Neural cell (in vitro differentiated cells): ENCODE measurements around the gene SNX24. TPM values are rescaled to one million over a fixed set of nuclear protein-coding genes. Genes with fewer than 3 reads are reported as not detected.

Source experiments
- H2AFZ ChIP-seq: fragments of 200-600, 300-800 bp; sonication (generic), shearing (Covaris generic); 2 replicates; pipeline ENCODE4 v1.6.0; 2014; ENCODE audit warnings: low read depth, mild to moderate bottlenecking, antibody characterized with exemption, low read length, moderate library complexity
- H3F3A ChIP-seq: fragments of 200-600 bp; shearing (Covaris generic); 2 replicates; pipeline ENCODE4 v1.6.1; 2016; ENCODE audit warnings: mild to moderate bottlenecking, moderate library complexity, mixed read lengths, antibody characterized with exemption, low read length; ENCODE audit not compliant: insufficient read depth, poor library complexity, severe bottlenecking
- H3K27ac ChIP-seq: fragments of 200-600, 300-800 bp; sonication (generic), shearing (Covaris generic); 2 replicates; pipeline ENCODE4 v1.5.1; 2014; ENCODE audit warnings: mild to moderate bottlenecking, low read length, moderate library complexity
- H3K27me3 ChIP-seq: fragments of 300-800, 200-600 bp; sonication (generic), shearing (Covaris generic); 2 replicates; pipeline ENCODE4 v1.6.0; 2014; ENCODE audit warnings: mild to moderate bottlenecking, low read depth, low read length, moderate library complexity; ENCODE audit not compliant: insufficient read depth
- H3K36me3 ChIP-seq: fragments of 300-800, 200-600 bp; sonication (generic), shearing (Covaris generic); 2 replicates; pipeline ENCODE4 v1.5.1; 2014; ENCODE audit warnings: mild to moderate bottlenecking, antibody characterized with exemption, low read length, moderate library complexity; ENCODE audit not compliant: insufficient read depth
- H3K4me2 ChIP-seq: fragments of 300-800, 200-600 bp; sonication (generic), shearing (Covaris generic); 2 replicates; pipeline ENCODE4 v1.6.0; 2014; ENCODE audit warnings: mild to moderate bottlenecking, low read length
- H3K4me3 ChIP-seq: fragments of 300-800, 200-600 bp; sonication (generic), shearing (Covaris generic); 2 replicates; pipeline ENCODE4 v1.5.1; 2014; ENCODE audit warnings: mild to moderate bottlenecking, low read length, moderate library complexity
- H3K79me2 ChIP-seq: fragments of 200-600 bp; shearing (Covaris generic); replicated peaks from 2 replicates; pipeline ENCODE4 v1.6.0; 2014; ENCODE audit warnings: mild to moderate bottlenecking, low read length, moderate library complexity; ENCODE audit not compliant: insufficient read depth
- H3K9ac ChIP-seq: fragments of 300-800, 200-600 bp; sonication (generic), shearing (Covaris generic); 2 replicates; pipeline ENCODE4 v1.6.1; 2016; ENCODE audit warnings: mild to moderate bottlenecking, low read length, mixed read lengths
- H3K9me2 ChIP-seq: fragments of 200-600 bp; shearing (Covaris generic); 2 replicates; pipeline ENCODE4 v1.6.1; 2016; ENCODE audit warnings: mild to moderate bottlenecking, low read length, mixed read lengths; ENCODE audit not compliant: insufficient read depth
- H3K9me3 ChIP-seq: fragments of 200-600, 300-800 bp; sonication (generic), shearing (Covaris generic); 2 replicates; pipeline ENCODE4 v1.6.1; 2016; ENCODE audit warnings: mild to moderate bottlenecking, mixed run types, low read length, moderate library complexity, mixed read lengths
- H4K20me1 ChIP-seq: fragments of 200-600 bp; shearing (Covaris generic); 2 replicates; pipeline ENCODE4 v1.6.1; 2016; ENCODE audit warnings: mild to moderate bottlenecking, mixed run types; ENCODE audit not compliant: insufficient read depth
- EP300 ChIP-seq: fragments of 450-650 bp; conservative IDR thresholded peaks from 2 replicates; pipeline ENCODE4 v1.6.1; 2014; ENCODE audit warnings: antibody characterized with exemption, mild to moderate bottlenecking, moderate library complexity; ENCODE audit not compliant: poor library complexity, severe bottlenecking
- EZH2 ChIP-seq: fragments of 200-600, 300-800 bp; shearing (Covaris generic), sonication (generic); IDR thresholded peaks from 2 replicates; pipeline ENCODE4 v1.6.1; 2014; ENCODE audit warnings: antibody characterized with exemption, low read length, borderline replicate concordance, mild to moderate bottlenecking; ENCODE audit not compliant: insufficient read depth, poor library complexity, severe bottlenecking
- MXI1 ChIP-seq: fragments of 450-650 bp; conservative IDR thresholded peaks from 2 replicates; pipeline ENCODE4 v1.6.1; 2014; ENCODE audit warnings: antibody characterized with exemption, mild to moderate bottlenecking; ENCODE audit not compliant: poor library complexity, severe bottlenecking
- POLR2AphosphoS5 ChIP-seq: IDR thresholded peaks from 2 replicates; pipeline ENCODE4 v1.6.1; 2012
- RAD21 ChIP-seq: fragments of 450-650 bp; conservative IDR thresholded peaks from 2 replicates; pipeline ENCODE4 v1.6.1; 2014; ENCODE audit warnings: antibody characterized with exemption, mild to moderate bottlenecking, moderate library complexity
- SMC3 ChIP-seq: fragments of 450-650 bp; conservative IDR thresholded peaks from 2 replicates; pipeline ENCODE4 v1.6.1; 2014; ENCODE audit warnings: antibody characterized with exemption, mild to moderate bottlenecking, moderate library complexity; ENCODE audit not compliant: poor library complexity
- TAF1 ChIP-seq: IDR thresholded peaks from 2 replicates; pipeline ENCODE4 v1.6.1; 2012; ENCODE audit warnings: low read depth
- polyA plus RNA-seq: library from polyadenylated mRNA; depleted of rRNA; stranded (reverse); fragments of >200 nt; gene quantifications from 2 replicates; pipeline ENCODE4 v1.2.3, GENCODE V29; 2014
- TF ChIP-seq, protein P1 (sequence below): IDR thresholded peaks from 2 replicates; pipeline ENCODE4 v1.6.1; 2012; ENCODE audit warnings: borderline replicate concordance
- TF ChIP-seq, protein P2 (sequence below): fragments of 450-650 bp; IDR thresholded peaks from 2 replicates; pipeline ENCODE4 v1.5.1; 2014; ENCODE audit warnings: antibody characterized with exemption, mild to moderate bottlenecking, moderate library complexity; ENCODE audit not compliant: poor library complexity, severe bottlenecking

Gene SNX24
- polyA plus RNA-seq, 1 donor from 2014 or later = 12.8 TPM

DNA sequence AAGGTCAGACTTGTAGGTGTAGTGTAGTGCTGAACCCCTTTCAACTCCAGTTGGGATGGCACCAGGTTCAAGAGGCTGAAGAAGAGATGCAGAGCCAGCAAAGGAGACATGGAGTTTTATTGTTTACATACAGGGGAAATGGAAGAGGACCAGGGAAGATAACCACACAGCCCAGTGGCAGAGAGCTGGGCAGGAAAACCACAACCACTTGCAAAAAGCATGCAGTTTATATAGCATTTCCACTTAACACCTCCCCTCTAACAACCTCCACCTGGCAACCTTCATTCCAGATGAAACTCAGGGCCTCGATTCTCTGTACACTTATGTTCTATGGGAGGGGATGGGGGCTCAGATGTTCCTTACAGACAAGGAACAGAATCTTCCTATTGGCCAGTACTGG lies 56.9 kb downstream of the SNX24 start:
- H3K9me2 ChIP-seq = no peaks in the 10 kb centered on the region
- H3K36me3 ChIP-seq = no peaks in the 10 kb centered on the region
- no peak for TF ChIP-seq TAF1

DNA sequence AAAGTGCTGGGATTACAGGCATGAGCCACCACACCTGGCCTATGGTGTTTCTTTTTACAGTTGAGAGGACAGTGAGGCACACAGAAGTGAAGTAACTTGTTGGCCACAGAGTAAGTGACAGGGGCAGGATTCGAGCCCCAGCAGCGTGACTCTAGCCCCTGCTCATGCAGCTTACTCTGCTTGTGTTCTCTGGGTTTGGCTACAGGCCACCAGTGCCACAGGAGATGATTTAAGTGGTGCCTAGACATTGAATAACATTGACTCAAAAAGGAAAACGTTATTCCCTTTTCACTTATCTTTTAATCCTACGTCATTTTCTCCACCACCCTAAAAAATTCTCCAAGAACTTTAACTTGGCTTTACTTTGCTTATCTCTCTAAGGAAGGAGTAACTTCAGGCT lies 61.4 kb downstream of the SNX24 start:
- H3K9me3 ChIP-seq = no peaks in the 10 kb centered on the region
- H3K27ac ChIP-seq = no peak overlapping the region
- no peaks in the 10 kb centered on the region for H3K79me2 ChIP-seq
- H3K4me2 ChIP-seq = no peak overlapping the region
- H4K20me1 ChIP-seq = no peaks in the 10 kb centered on the region
- no peaks in the 10 kb centered on the region for H3K27me3 ChIP-seq
- no peak overlapping the region for H3K4me3 ChIP-seq
- TF ChIP-seq EP300 (no peak), MXI1 (no peak), EZH2 (no peak), TAF1 (no peak), SMC3 (no peak), POLR2AphosphoS5 (no peak), RAD21 (no peak)
- TF ChIP-seq, protein P1, sequence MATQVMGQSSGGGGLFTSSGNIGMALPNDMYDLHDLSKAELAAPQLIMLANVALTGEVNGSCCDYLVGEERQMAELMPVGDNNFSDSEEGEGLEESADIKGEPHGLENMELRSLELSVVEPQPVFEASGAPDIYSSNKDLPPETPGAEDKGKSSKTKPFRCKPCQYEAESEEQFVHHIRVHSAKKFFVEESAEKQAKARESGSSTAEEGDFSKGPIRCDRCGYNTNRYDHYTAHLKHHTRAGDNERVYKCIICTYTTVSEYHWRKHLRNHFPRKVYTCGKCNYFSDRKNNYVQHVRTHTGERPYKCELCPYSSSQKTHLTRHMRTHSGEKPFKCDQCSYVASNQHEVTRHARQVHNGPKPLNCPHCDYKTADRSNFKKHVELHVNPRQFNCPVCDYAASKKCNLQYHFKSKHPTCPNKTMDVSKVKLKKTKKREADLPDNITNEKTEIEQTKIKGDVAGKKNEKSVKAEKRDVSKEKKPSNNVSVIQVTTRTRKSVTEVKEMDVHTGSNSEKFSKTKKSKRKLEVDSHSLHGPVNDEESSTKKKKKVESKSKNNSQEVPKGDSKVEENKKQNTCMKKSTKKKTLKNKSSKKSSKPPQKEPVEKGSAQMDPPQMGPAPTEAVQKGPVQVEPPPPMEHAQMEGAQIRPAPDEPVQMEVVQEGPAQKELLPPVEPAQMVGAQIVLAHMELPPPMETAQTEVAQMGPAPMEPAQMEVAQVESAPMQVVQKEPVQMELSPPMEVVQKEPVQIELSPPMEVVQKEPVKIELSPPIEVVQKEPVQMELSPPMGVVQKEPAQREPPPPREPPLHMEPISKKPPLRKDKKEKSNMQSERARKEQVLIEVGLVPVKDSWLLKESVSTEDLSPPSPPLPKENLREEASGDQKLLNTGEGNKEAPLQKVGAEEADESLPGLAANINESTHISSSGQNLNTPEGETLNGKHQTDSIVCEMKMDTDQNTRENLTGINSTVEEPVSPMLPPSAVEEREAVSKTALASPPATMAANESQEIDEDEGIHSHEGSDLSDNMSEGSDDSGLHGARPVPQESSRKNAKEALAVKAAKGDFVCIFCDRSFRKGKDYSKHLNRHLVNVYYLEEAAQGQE = no peak
- TF ChIP-seq, protein P2, sequence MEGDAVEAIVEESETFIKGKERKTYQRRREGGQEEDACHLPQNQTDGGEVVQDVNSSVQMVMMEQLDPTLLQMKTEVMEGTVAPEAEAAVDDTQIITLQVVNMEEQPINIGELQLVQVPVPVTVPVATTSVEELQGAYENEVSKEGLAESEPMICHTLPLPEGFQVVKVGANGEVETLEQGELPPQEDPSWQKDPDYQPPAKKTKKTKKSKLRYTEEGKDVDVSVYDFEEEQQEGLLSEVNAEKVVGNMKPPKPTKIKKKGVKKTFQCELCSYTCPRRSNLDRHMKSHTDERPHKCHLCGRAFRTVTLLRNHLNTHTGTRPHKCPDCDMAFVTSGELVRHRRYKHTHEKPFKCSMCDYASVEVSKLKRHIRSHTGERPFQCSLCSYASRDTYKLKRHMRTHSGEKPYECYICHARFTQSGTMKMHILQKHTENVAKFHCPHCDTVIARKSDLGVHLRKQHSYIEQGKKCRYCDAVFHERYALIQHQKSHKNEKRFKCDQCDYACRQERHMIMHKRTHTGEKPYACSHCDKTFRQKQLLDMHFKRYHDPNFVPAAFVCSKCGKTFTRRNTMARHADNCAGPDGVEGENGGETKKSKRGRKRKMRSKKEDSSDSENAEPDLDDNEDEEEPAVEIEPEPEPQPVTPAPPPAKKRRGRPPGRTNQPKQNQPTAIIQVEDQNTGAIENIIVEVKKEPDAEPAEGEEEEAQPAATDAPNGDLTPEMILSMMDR = no peak
- peaks cover 9% of the 10 kb centered on the region for H3F3A ChIP-seq
- no peak overlapping the region for H3K9ac ChIP-seq
- no peak overlapping the region for H2AFZ ChIP-seq
- no peaks in the 10 kb centered on the region for H3K36me3 ChIP-seq
- no peaks in the 10 kb centered on the region for H3K9me2 ChIP-seq

More for the DNA sequence above, 56.9 kb downstream of the SNX24 start:
- Histone ChIP-seq H2AFZ (no peak overlapping the region), H3K79me2 (no peaks in the 10 kb centered on the region), H3F3A (no peaks in the 10 kb centered on the region), H4K20me1 (no peaks in the 10 kb centered on the region), H3K27ac (no peak overlapping the region), H3K4me2 (no peak overlapping the region), H3K9me3 (no peaks in the 10 kb centered on the region), H3K4me3 (no peak overlapping the region), H3K9ac (no peak overlapping the region), H3K27me3 (no peaks in the 10 kb centered on the region)

DNA sequence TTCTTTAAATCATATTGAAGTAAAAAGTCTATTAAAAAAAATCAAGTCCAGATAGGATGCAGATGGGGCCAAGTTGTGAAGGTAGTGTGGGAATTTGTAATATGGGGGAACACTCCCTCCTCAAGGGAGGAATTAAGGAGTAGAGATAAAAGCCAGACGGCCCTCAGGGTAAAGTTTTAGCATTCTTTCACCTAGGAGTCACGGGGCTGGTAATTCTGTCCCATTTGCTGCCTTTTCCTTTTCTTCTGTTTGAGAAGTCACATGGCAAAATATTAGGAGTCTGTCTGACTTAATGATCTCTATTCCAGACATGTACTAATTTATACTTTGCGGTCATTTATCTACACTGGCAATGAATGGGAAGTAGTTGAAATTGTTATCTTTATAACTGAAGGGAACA lies 61.9 kb downstream of the SNX24 start:
- Histone ChIP-seq H2AFZ (no peak overlapping the region), H3K9me3 (no peaks in the 10 kb centered on the region), H3K4me3 (no peak overlapping the region), H3F3A (peaks cover 9% of the 10 kb centered on the region), H3K9ac (no peak overlapping the region), H3K9me2 (no peaks in the 10 kb centered on the region), H4K20me1 (no peaks in the 10 kb centered on the region), H3K27me3 (no peaks in the 10 kb centered on the region), H3K79me2 (no peaks in the 10 kb centered on the region), H3K4me2 (no peak overlapping the region), H3K36me3 (no peaks in the 10 kb centered on the region), H3K27ac (no peak overlapping the region)
- no peak for TF ChIP-seq RAD21
- TF ChIP-seq SMC3 = no peak
- TF ChIP-seq, protein P2 = no peak
- TF ChIP-seq EZH2 = no peak
- no peak for TF ChIP-seq MXI1
- TF ChIP-seq, protein P1 = no peak
- no peak for TF ChIP-seq POLR2AphosphoS5
- TF ChIP-seq TAF1 = no peak
- TF ChIP-seq EP300 = no peak
